Measurements from ENCODE around the gene TTLL8.

GRCh38 chr22:50081426-50082196 lies 23.5 kb upstream of the TTLL8 start:
- TF ChIP-seq, protein P1, sequence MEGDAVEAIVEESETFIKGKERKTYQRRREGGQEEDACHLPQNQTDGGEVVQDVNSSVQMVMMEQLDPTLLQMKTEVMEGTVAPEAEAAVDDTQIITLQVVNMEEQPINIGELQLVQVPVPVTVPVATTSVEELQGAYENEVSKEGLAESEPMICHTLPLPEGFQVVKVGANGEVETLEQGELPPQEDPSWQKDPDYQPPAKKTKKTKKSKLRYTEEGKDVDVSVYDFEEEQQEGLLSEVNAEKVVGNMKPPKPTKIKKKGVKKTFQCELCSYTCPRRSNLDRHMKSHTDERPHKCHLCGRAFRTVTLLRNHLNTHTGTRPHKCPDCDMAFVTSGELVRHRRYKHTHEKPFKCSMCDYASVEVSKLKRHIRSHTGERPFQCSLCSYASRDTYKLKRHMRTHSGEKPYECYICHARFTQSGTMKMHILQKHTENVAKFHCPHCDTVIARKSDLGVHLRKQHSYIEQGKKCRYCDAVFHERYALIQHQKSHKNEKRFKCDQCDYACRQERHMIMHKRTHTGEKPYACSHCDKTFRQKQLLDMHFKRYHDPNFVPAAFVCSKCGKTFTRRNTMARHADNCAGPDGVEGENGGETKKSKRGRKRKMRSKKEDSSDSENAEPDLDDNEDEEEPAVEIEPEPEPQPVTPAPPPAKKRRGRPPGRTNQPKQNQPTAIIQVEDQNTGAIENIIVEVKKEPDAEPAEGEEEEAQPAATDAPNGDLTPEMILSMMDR (IDR thresholded peaks at IDR 0.05) = no peak
- no peak for TF ChIP-seq POLR2A (IDR thresholded peaks at IDR 0.05)

Measured in heart left ventricle (tissue), 13 donors.